Measurements from ENCODE around the gene SLC12A1. TPM values are rescaled to one million over a fixed set of nuclear protein-coding genes. Genes with fewer than 3 reads are reported as not detected.

SLC12A1 gene
- total RNA-seq, 1 experiment from 2014 or later, result not detected

DNA sequence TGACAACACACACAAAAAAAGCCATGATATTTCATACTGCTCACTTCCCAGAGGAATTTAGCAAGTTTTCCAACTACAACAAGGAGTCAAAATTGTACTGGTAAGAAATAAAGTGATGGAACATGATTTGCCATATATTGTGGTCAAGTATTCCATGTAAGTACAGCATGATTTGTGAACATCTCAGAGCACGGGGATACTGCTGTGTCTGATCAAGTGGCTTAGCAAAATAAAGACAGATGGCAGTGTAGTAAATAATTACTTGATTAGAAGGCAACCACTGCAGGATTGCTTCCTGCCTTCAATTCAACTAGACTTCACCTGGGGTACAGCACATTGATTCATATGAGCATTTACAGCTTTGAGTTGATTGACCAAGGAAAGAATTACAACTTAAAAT, 73.5 kb downstream of the SLC12A1 start:
- peaks cover 6% of the 10 kb centered on the region for H3K27me3 ChIP-seq (ENCODE audit: control insufficient read depth, insufficient read depth, low read length)
- H3K4me1 ChIP-seq (ENCODE audit: control insufficient read depth, insufficient read depth, low read length), result no peaks in the 10 kb centered on the region
- H3K4me3 ChIP-seq (ENCODE audit: low read depth in 2 of 2, low read length in 2 of 2), result no peak overlapping the region
- no peak overlapping the region for H3K27ac ChIP-seq (ENCODE audit: low read length)
- H3K36me3 ChIP-seq (ENCODE audit: control insufficient read depth, insufficient read depth, low read length), result no peaks in the 10 kb centered on the region
- DNase-seq (ENCODE audit: low read depth, low spot score), result no peak
- ATAC-seq, result no peak
- no TSS peak for BruUV-seq (replicated peaks)
- intact Hi-C loops (cut with micrococcal nuclease; ENCODE audit: unreplicated experiment) (loop anchor here (10.0 kb wide), 1 partner anchor 1085 kb away; no protein-coding TSS in a partner anchor), in situ Hi-C loops (cut with HindIII; ENCODE audit: low pct_unique_long_range_greater_than_20kb, low sequenced_read_pairs) (no loop called here)
- TF ChIP-seq TCF7L2 (IDR thresholded peaks at IDR 0.05; ENCODE audit: low read depth, low read length), result no peak
- TF ChIP-seq CTCF (IDR thresholded peaks at IDR 0.05), result no peak
- TF ChIP-seq POLR2AphosphoS5 (IDR thresholded peaks at IDR 0.05; ENCODE audit: low read depth, low read length), result no peak
- TF ChIP-seq SIN3A (IDR thresholded peaks at IDR 0.05; ENCODE audit: borderline replicate concordance, insufficient read depth, low read depth, low read length), result no peak
- TF ChIP-seq, protein P1, sequence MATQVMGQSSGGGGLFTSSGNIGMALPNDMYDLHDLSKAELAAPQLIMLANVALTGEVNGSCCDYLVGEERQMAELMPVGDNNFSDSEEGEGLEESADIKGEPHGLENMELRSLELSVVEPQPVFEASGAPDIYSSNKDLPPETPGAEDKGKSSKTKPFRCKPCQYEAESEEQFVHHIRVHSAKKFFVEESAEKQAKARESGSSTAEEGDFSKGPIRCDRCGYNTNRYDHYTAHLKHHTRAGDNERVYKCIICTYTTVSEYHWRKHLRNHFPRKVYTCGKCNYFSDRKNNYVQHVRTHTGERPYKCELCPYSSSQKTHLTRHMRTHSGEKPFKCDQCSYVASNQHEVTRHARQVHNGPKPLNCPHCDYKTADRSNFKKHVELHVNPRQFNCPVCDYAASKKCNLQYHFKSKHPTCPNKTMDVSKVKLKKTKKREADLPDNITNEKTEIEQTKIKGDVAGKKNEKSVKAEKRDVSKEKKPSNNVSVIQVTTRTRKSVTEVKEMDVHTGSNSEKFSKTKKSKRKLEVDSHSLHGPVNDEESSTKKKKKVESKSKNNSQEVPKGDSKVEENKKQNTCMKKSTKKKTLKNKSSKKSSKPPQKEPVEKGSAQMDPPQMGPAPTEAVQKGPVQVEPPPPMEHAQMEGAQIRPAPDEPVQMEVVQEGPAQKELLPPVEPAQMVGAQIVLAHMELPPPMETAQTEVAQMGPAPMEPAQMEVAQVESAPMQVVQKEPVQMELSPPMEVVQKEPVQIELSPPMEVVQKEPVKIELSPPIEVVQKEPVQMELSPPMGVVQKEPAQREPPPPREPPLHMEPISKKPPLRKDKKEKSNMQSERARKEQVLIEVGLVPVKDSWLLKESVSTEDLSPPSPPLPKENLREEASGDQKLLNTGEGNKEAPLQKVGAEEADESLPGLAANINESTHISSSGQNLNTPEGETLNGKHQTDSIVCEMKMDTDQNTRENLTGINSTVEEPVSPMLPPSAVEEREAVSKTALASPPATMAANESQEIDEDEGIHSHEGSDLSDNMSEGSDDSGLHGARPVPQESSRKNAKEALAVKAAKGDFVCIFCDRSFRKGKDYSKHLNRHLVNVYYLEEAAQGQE (IDR thresholded peaks at IDR 0.05; ENCODE audit: insufficient read depth in 1 of 2, low read depth in 2 of 2, low read length in 1 of 2), result no peak
- H3K9me3 ChIP-seq (ENCODE audit: control insufficient read depth, insufficient read depth, low read depth, low read length), result no peaks in the 10 kb centered on the region
- POLR2A ChIA-PET, result no interaction called here
- CTCF ChIA-PET, result no interaction called here

- ATAC-seq, result no peak
- CTCF ChIA-PET, result no interaction called here
Measured at GRCh38 chr15:48281674-48282073, 75.6 kb downstream of the SLC12A1 start.

More at GRCh38 chr15:48281674-48282073, 75.6 kb downstream of the SLC12A1 start:
- Histone ChIP-seq H3K9me3 (ENCODE audit: control insufficient read depth, insufficient read depth, low read depth, low read length) (no peaks in the 10 kb centered on the region), H3K4me3 (ENCODE audit: low read depth in 2 of 2, low read length in 2 of 2) (no peak overlapping the region), H3K27me3 (ENCODE audit: control insufficient read depth, insufficient read depth, low read length) (peaks cover 5% of the 10 kb centered on the region), H3K27ac (ENCODE audit: low read length) (no peak overlapping the region), H3K36me3 (ENCODE audit: control insufficient read depth, insufficient read depth, low read length) (no peaks in the 10 kb centered on the region), H3K4me1 (ENCODE audit: control insufficient read depth, insufficient read depth, low read length) (peaks cover 4% of the 10 kb centered on the region; the same call in 1 of the 2 replicates)
- intact Hi-C loops (cut with micrococcal nuclease; ENCODE audit: unreplicated experiment), result loop anchor here (10.0 kb wide), 1 partner anchor 1087 kb away; no protein-coding TSS in a partner anchor
- TF ChIP-seq SIN3A (IDR thresholded peaks at IDR 0.05; ENCODE audit: borderline replicate concordance, insufficient read depth, low read depth, low read length) (no peak), TCF7L2 (IDR thresholded peaks at IDR 0.05; ENCODE audit: low read depth, low read length) (no peak), CTCF (IDR thresholded peaks at IDR 0.05) (no peak), POLR2AphosphoS5 (IDR thresholded peaks at IDR 0.05; ENCODE audit: low read depth, low read length) (no peak)
- TF ChIP-seq, protein P1 (IDR thresholded peaks at IDR 0.05; ENCODE audit: insufficient read depth in 1 of 2, low read depth in 2 of 2, low read length in 1 of 2), result no peak
- DNase-seq (ENCODE audit: low read depth, low spot score), result no peak
- in situ Hi-C loops (cut with HindIII; ENCODE audit: low pct_unique_long_range_greater_than_20kb, low sequenced_read_pairs), result no loop called here
- no TSS peak for BruUV-seq (replicated peaks)
- POLR2A ChIA-PET, result no interaction called here

Data from Panc1 (cell line).